ENCODE results near the gene ATP5MK.

The ATP5MK gene

DNA sequence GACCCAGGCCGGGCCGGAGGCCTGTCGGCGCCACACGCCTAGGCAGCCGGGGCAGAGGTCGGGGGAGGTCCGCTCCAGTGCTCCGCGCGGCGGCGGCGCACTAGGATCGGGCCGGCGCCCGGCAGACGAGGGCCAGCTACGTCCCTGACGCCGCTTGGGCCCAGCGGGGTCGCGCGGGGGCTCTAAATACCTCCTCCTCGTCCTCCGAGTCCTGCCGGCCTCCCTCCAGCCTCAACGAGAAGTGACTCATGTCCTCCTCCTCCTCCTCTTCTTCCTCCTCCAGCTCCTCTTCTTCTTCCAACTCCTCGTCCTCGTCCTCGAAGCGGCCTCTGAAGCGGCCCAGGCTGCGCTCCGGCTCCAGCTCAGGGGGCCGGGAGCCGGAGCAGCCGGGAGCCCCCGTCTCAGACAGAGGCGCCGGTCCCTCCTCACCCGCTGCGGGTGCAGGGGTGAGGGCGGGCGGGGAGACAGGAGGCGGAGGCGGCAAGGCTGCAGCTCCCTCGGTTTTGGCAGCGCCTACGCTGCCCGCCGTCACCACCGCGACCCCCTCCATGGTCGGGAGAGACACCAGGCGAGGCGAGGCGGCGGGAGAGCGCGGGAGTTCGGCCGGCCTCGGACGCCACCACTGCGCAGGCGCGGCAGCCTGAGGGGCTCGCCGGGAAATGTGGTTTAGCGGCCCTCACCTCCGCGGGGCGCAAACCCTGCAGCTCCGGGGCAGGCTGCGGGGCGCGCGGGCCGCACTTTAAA, 45.6 kb downstream of the ATP5MK start, which contains the start of gene PCGF6:
PCGF6 (minus strand) TSS at position 624 of the 744 bp plus-strand sequence; CDS start at position 550, 74 bp downstream.
- no peak for TF ChIP-seq CTCF (IDR thresholded peaks at IDR 0.05; ENCODE audit: low read length, missing control alignments)
- peak within 1 kb of the TSS; percentile 74 for H3K4me3 ChIP-seq (replicated peaks; ENCODE audit: low read depth, low read length)

GRCh38 chr10:103350175-103350516, 46.1 kb downstream of the ATP5MK start:
- DNase-seq (ENCODE audit: low read depth) = peak; percentile 5
- no peak for TF ChIP-seq CTCF (IDR thresholded peaks at IDR 0.05; ENCODE audit: low read length, missing control alignments)
- H3K4me3 ChIP-seq (replicated peaks; ENCODE audit: low read depth, low read length) = peak overlapping the region; percentile 74

More for the DNA sequence above, 45.6 kb downstream of the ATP5MK start, which contains the start of gene PCGF6:
- DNase-seq (ENCODE audit: low read depth) = peak; percentile 81

All from fibroblast of pulmonary artery (primary cell).